Right cardiac atrium (tissue), 5 donors: Measurements from ENCODE around the gene KIF12. TPM values are rescaled to one million over a fixed set of nuclear protein-coding genes. Genes with fewer than 3 reads are reported as not detected.

Experiments
- ATAC-seq, 2 donors: fragments of 200-7000 bp; cut with Tn5 transposase; one replicate each; pipeline versions ENCODE4 v1.8.0 to v1.9.1; 2020; ENCODE audit warnings: moderate library complexity in 2 of 2, mild to moderate bottlenecking in 1 of 2
- DNase-seq, 3 donors: peaks; one replicate each; pipeline ENCODE4 v3.0.0-alpha.2; 2020
- H3K27ac ChIP-seq: one replicate; pipeline ENCODE4 v1.5.1; 2013; ENCODE audit warnings: mild to moderate bottlenecking, low read length, control low read depth, moderate library complexity
- H3K27me3 ChIP-seq: one replicate; pipeline ENCODE4 v1.6.1; 2013; ENCODE audit not compliant: control insufficient read depth, insufficient read depth
- H3K4me1 ChIP-seq: one replicate; pipeline ENCODE4 v1.6.1; 2013; ENCODE audit warnings: low read length; ENCODE audit not compliant: control insufficient read depth, insufficient read depth
- H3K4me3 ChIP-seq: one replicate; pipeline ENCODE4 v1.5.1; 2013; ENCODE audit warnings: low read length, control low read depth
- H3K9me3 ChIP-seq: one replicate; pipeline ENCODE4 v1.6.1; 2013; ENCODE audit warnings: low read length; ENCODE audit not compliant: control insufficient read depth
- WGBS: extraction: QIAGEN DNeasy Blood & Tissue Kit; methylation state at CpG from one replicate; pipeline ENCODE4 v1.1.7; 2013; 5-methylcytosine and 5-hydroxymethylcytosine counted together
- intact Hi-C, 4 donors: fragments of 100-400 bp; cut with DNase I; formaldehyde crosslinking; loops; one replicate each; pipeline versions ENCODE4 v1.11.0 to v1.14.0; 2022 to 2023
- polyA plus RNA-seq: library from polyadenylated mRNA; stranded (reverse); fragments of 200-250 nt; gene quantifications from one replicate; pipeline ENCODE4 v1.2.3, GENCODE V29; 2013
- total RNA-seq, 4 donors: library from RNA; stranded (reverse); fragmentation: NEBNext Ultra II Directional; extraction: Animal tissue kit (Norgen Biotek cat#: 25700); gene quantifications; one replicate each; pipeline ENCODE4 v1.2.1, GENCODE V29; 2021
- donor health status: healthy with polysubstance abuse.
- donor health status: DM: no; HTN: yes; CAD: no.
- donor health status: DM: no; HTN: no; CAD: no.
- donor health status: DM: no; HTN: yes; CAD: no; lungs with severe emphysema.
- donor health status: DM: yes; HTN: yes; CAD: no.

Gene KIF12
- total and polyA plus RNA-seq, 5 donors, result 0.11 to 0.44 (median 0.23) TPM; not detected in 2

GRCh38 chr9:114059047-114059803, 39.9 kb downstream of the KIF12 start:
- peak; percentile 38 to 58 for ATAC-seq
- no peak overlapping the region for H3K27ac ChIP-seq
- peaks cover 2% of the 10 kb centered on the region for H3K4me1 ChIP-seq
- H3K4me3 ChIP-seq, result no peak overlapping the region
- 62% methylated on average over 8 of the region's 8 CpGs for WGBS
- H3K27me3 ChIP-seq, result no peaks in the 10 kb centered on the region
- intact Hi-C loops, result loop anchor here in 1 of 4 donors (10.0 kb wide), 1 partner anchor 324 kb away; no protein-coding TSS in a partner anchor
- no peaks in the 10 kb centered on the region for H3K9me3 ChIP-seq
- peak; percentile 34 to 76 (median 64) for DNase-seq

- no peak overlapping the region for H3K27ac ChIP-seq
- WGBS, result 75% methylated on average over 4 of the region's 4 CpGs
- ATAC-seq (no peak), DNase-seq (no peak)
- H3K27me3 ChIP-seq, result no peaks in the 10 kb centered on the region
- intact Hi-C loops, result loop anchor here in 1 of 4 donors (10.0 kb wide), 1 partner anchor 324 kb away; no protein-coding TSS in a partner anchor
- H3K4me1 ChIP-seq, result peaks cover 2% of the 10 kb centered on the region
- H3K9me3 ChIP-seq, result no peaks in the 10 kb centered on the region
- H3K4me3 ChIP-seq, result no peak overlapping the region
Observed at GRCh38 chr9:114058688-114059046, 40.4 kb downstream of the KIF12 start.

- 81% methylated on average over 7 of the region's 7 CpGs for WGBS
- Histone ChIP-seq H3K27ac (no peak overlapping the region), H3K4me3 (no peak overlapping the region), H3K4me1 (peaks cover 2% of the 10 kb centered on the region), H3K9me3 (no peaks in the 10 kb centered on the region), H3K27me3 (no peaks in the 10 kb centered on the region)
- intact Hi-C loops, result loop anchor here in 1 of 4 donors (10.0 kb wide), 1 partner anchor 323 kb away; no protein-coding TSS in a partner anchor
- DNase-seq (no peak), ATAC-seq (no peak)
Observed at GRCh38 chr9:114057161-114057885, 41.8 kb downstream of the KIF12 start.

GRCh38 chr9:114056527-114056926, 42.6 kb downstream of the KIF12 start:
- WGBS, result 91% methylated on average over 5 of the region's 5 CpGs
- Histone ChIP-seq H3K27me3 (no peaks in the 10 kb centered on the region), H3K27ac (no peak overlapping the region), H3K4me1 (peaks cover 2% of the 10 kb centered on the region), H3K4me3 (no peak overlapping the region), H3K9me3 (no peaks in the 10 kb centered on the region)
- no peak for DNase-seq
- ATAC-seq, result no peak
- intact Hi-C loops, result loop anchor here in 1 of 4 donors (10.0 kb wide), 1 partner anchor 322 kb away; no protein-coding TSS in a partner anchor

- Histone ChIP-seq H3K27ac (no peak overlapping the region), H3K9me3 (no peaks in the 10 kb centered on the region), H3K4me1 (peaks cover 2% of the 10 kb centered on the region), H3K4me3 (no peak overlapping the region), H3K27me3 (no peaks in the 10 kb centered on the region)
- no peak for DNase-seq
- intact Hi-C loops, result loop anchor here in 1 of 4 donors (10.0 kb wide), 1 partner anchor 321 kb away; no protein-coding TSS in a partner anchor
- 83% methylated on average over 7 of the region's 7 CpGs for WGBS
- no peak for ATAC-seq
Observed at GRCh38 chr9:114055894-114056293, 43.2 kb downstream of the KIF12 start.

- H3K27me3 ChIP-seq, result no peaks in the 10 kb centered on the region
- H3K9me3 ChIP-seq, result no peaks in the 10 kb centered on the region
- H3K4me3 ChIP-seq, result no peak overlapping the region
- intact Hi-C loops, result loop anchor here in 1 of 4 donors (10.0 kb wide), 1 partner anchor 320 kb away; no protein-coding TSS in a partner anchor
- peaks cover 2% of the 10 kb centered on the region for H3K4me1 ChIP-seq
- ATAC-seq, result no peak
- no peak for DNase-seq
- 95% methylated on average over 18 of the region's 18 CpGs for WGBS
- no peak overlapping the region for H3K27ac ChIP-seq
Observed at GRCh38 chr9:114055061-114055460, 44.0 kb downstream of the KIF12 start.

GRCh38 chr9:114054191-114054690, 44.9 kb downstream of the KIF12 start:
- no peaks in the 10 kb centered on the region for H3K9me3 ChIP-seq
- intact Hi-C loops, result loop anchor here in 1 of 4 donors (10.0 kb wide), 1 partner anchor 319 kb away; no protein-coding TSS in a partner anchor
- 72% methylated on average over 10 of the region's 10 CpGs for WGBS
- no peaks in the 10 kb centered on the region for H3K4me1 ChIP-seq
- ATAC-seq (no peak), DNase-seq (no peak)
- no peak overlapping the region for H3K27ac ChIP-seq
- no peaks in the 10 kb centered on the region for H3K27me3 ChIP-seq
- H3K4me3 ChIP-seq, result no peak overlapping the region

GRCh38 chr9:114053246-114054005, 45.7 kb downstream of the KIF12 start:
- Histone ChIP-seq H3K9me3 (no peaks in the 10 kb centered on the region), H3K27me3 (no peaks in the 10 kb centered on the region), H3K27ac (no peak overlapping the region), H3K4me3 (no peak overlapping the region), H3K4me1 (no peaks in the 10 kb centered on the region)
- ATAC-seq (no peak), DNase-seq (no peak)
- intact Hi-C loops, result loop anchor here in 1 of 4 donors (10.0 kb wide), 1 partner anchor 319 kb away; no protein-coding TSS in a partner anchor
- 96% methylated on average over 8 of the region's 8 CpGs for WGBS

GRCh38 chr9:114051706-114052105, 47.4 kb downstream of the KIF12 start:
- no peaks in the 10 kb centered on the region for H3K27me3 ChIP-seq
- DNase-seq (no peak), ATAC-seq (no peak)
- intact Hi-C loops, result loop anchor here in 1 of 4 donors (10.0 kb wide), 1 partner anchor 317 kb away; no protein-coding TSS in a partner anchor
- no peaks in the 10 kb centered on the region for H3K9me3 ChIP-seq
- no peak overlapping the region for H3K4me3 ChIP-seq
- H3K4me1 ChIP-seq, result no peaks in the 10 kb centered on the region
- H3K27ac ChIP-seq, result no peak overlapping the region
- 87% methylated on average over 7 of the region's 7 CpGs for WGBS

GRCh38 chr9:114051281-114051680, 47.8 kb downstream of the KIF12 start:
- Histone ChIP-seq H3K9me3 (no peaks in the 10 kb centered on the region), H3K27me3 (no peaks in the 10 kb centered on the region), H3K4me1 (no peaks in the 10 kb centered on the region), H3K27ac (no peak overlapping the region), H3K4me3 (no peak overlapping the region)
- 94% methylated on average over 15 of the region's 15 CpGs for WGBS
- DNase-seq, result no peak
- intact Hi-C loops, result loop anchor here in 1 of 4 donors (10.0 kb wide), 1 partner anchor 316 kb away; no protein-coding TSS in a partner anchor
- no peak for ATAC-seq
